ENCODE data around the gene ZBTB3. TPM values are rescaled to one million over a fixed set of nuclear protein-coding genes. Genes with fewer than 3 reads are reported as not detected.
A peak's percentile ranks its signal among the peaks of the same experiment; 100 is the strongest.
"Not testable (repeated sequence)": the region's sequence is repeated elsewhere in the genome, so short reads cannot be mapped to it uniquely, and the experiment has no call there.

Gene ZBTB3
- total RNA-seq, 6 experiments from 2014 or later = 7.9 to 10.8 (median 8.9) TPM

- no peak overlapping the region; the same call in 1 of the 2 replicates for H3K27ac Mint-ChIP-seq
- no peak for DNase-seq
- H3K36me3 Mint-ChIP-seq (ENCODE audit: low read depth) = peaks cover 4% of the 10 kb centered on the region; the same call in 1 of the 2 replicates
- H3K4me1 Mint-ChIP-seq (ENCODE audit: low read depth) = peaks cover 5% of the 10 kb centered on the region; the same call in 1 of the 2 replicates
- H3K27me3 Mint-ChIP-seq (ENCODE audit: insufficient read depth) = peaks cover 6% of the 10 kb centered on the region
- no peak for TF ChIP-seq CTCF (IDR thresholded peaks at IDR 0.05)
- H3K9me3 Mint-ChIP-seq = no peaks in the 10 kb centered on the region
- no peak overlapping the region for H3K4me3 Mint-ChIP-seq
Observed at GRCh38 chr11:62755086-62755615, 1.2 kb upstream of the ZBTB3 start.

- H3K4me3 Mint-ChIP-seq = peak overlapping the region; percentile 99
- DNase-seq = no peak
- H3K27ac Mint-ChIP-seq = peak overlapping the region; percentile 98; the same call in 1 of the 2 replicates
- TF ChIP-seq CTCF (IDR thresholded peaks at IDR 0.05) = no peak
- peaks cover 6% of the 10 kb centered on the region for H3K27me3 Mint-ChIP-seq (ENCODE audit: insufficient read depth)
- peaks cover 5% of the 10 kb centered on the region; the same call in 1 of the 2 replicates for H3K4me1 Mint-ChIP-seq (ENCODE audit: low read depth)
- H3K9me3 Mint-ChIP-seq = no peaks in the 10 kb centered on the region
- H3K36me3 Mint-ChIP-seq (ENCODE audit: low read depth) = peaks cover 10% of the 10 kb centered on the region; the same call in 1 of the 2 replicates
Observed at GRCh38 chr11:62752994-62753735, 795 bp downstream of the ZBTB3 start.

- DNase-seq = no peak
- Mint-ChIP-seq H3K27me3 (ENCODE audit: insufficient read depth) (peaks cover 6% of the 10 kb centered on the region), H3K9me3 (no peaks in the 10 kb centered on the region), H3K27ac (no peak overlapping the region), H3K36me3 (ENCODE audit: low read depth) (peaks cover 10% of the 10 kb centered on the region; the same call in 1 of the 2 replicates), H3K4me1 (ENCODE audit: low read depth) (peaks cover 5% of the 10 kb centered on the region; the same call in 1 of the 2 replicates), H3K4me3 (no peak overlapping the region; the same call in 1 of the 2 replicates)
- TF ChIP-seq CTCF (IDR thresholded peaks at IDR 0.05) = no peak
Observed at GRCh38 chr11:62752177-62752785, 1.7 kb downstream of the ZBTB3 start.

GRCh38 chr11:62749931-62750330, 4.0 kb downstream of the ZBTB3 start:
- not testable (repeated sequence) for H3K27ac Mint-ChIP-seq; H3K27me3 Mint-ChIP-seq (ENCODE audit: insufficient read depth); H3K4me3 Mint-ChIP-seq; DNase-seq; H3K36me3 Mint-ChIP-seq (ENCODE audit: low read depth); H3K4me1 Mint-ChIP-seq (ENCODE audit: low read depth); H3K9me3 Mint-ChIP-seq

- no peak for DNase-seq
- H3K9me3 Mint-ChIP-seq = no peaks in the 10 kb centered on the region
- no peaks in the 10 kb centered on the region for H3K27me3 Mint-ChIP-seq (ENCODE audit: insufficient read depth)
- no peaks in the 10 kb centered on the region for H3K4me1 Mint-ChIP-seq (ENCODE audit: low read depth)
- no peak overlapping the region for H3K27ac Mint-ChIP-seq
- no peak overlapping the region for H3K4me3 Mint-ChIP-seq
- peaks cover 10% of the 10 kb centered on the region; the same call in 1 of the 2 replicates for H3K36me3 Mint-ChIP-seq (ENCODE audit: low read depth)
- TF ChIP-seq CTCF (IDR thresholded peaks at IDR 0.05) = no peak
Observed at GRCh38 chr11:62747475-62748160, 6.3 kb downstream of the ZBTB3 start.

All from HFFc6 (cell line).